KOPT-K1 (cell line): ENCODE results near the gene CNN2.

Source experiments
- H3K27ac ChIP-seq: fragments of 200-600 bp; sonication (generic); 2 replicates; pipeline ENCODE4 v1.5.1; 2016; ENCODE audit warnings: antibody characterized with exemption, mild to moderate bottlenecking, low read depth, low read length; ENCODE audit not compliant: poor library complexity, severe bottlenecking
- H3K36me3 ChIP-seq: fragments of 200-600 bp; sonication (generic); 2 replicates; pipeline ENCODE4 v1.5.1; 2017; ENCODE audit warnings: antibody characterized with exemption, mild to moderate bottlenecking, low read length, moderate library complexity; ENCODE audit not compliant: insufficient read depth
- H3K9me3 ChIP-seq: fragments of 200-600 bp; sonication (generic); 2 replicates; pipeline ENCODE4 v1.5.1; 2017; ENCODE audit warnings: antibody characterized with exemption, low read length, mild to moderate bottlenecking; ENCODE audit not compliant: insufficient read depth, poor library complexity, severe bottlenecking

The CNN2 gene

DNA sequence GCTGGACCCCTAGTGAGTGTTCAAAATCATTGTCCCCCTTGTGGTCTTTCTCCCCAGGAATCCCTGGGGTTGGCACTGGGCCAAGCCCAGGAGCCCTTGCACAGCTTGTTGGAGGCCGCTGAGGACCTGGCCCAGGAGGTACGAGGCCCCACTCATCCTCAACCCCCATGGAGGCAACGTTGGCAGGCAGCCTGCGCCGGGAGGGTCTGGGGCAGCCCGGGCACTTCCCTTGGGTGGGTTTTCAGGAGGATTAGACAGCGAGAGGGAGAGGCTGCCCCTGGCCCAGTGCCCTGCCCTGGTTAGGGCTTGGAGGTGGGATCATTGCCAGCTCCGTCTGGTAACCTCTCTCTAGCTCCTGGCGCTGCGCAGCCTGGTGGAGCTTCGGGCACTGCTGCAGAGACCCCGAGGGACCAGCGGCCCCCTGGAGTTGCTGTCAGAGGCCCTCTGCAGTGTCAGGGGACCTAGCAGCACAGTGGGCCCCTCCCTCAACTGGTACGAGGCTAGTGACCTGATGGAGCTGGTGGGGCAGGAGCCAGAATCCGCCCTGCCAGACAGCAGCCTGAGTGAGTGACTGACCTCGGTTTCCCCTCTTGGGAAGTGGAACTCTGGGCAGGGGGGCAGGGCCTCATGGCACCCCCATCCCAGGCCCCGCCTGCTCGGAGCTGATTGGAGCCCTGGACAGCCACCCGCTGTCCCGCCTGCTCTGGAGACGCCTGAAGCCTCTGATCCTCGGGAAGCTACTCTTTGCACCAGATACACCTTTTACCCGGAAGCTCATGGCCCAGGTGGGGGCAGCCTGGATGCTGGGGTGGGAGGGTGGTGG lies 16.5 kb downstream of the CNN2 start:
- Histone ChIP-seq H3K9me3 (no peaks in the 10 kb centered on the region), H3K36me3 (no peaks in the 10 kb centered on the region; the same call in 1 of the 2 replicates), H3K27ac (no peak overlapping the region)

DNA sequence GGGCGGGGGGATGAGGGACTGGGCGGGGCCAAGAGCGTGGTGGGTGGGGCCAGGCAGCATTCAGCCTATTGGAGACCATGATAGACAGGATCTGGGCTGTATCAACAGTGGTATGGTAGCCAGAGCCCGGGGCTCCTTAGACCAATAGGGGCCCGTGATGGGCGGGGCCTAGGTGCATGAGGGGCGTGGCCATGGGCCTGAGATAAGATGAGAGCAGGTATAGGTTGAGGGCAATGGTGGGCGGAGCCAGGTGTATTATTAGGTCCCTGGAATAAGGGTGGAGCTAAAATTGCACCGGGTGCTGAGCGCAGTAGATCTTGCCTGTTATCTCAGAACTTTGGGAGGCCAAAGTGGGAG lies 18.8 kb downstream of the CNN2 start:
- H3K27ac ChIP-seq, result no peak overlapping the region
- no peaks in the 10 kb centered on the region; the same call in 1 of the 2 replicates for H3K36me3 ChIP-seq
- H3K9me3 ChIP-seq, result no peaks in the 10 kb centered on the region

DNA sequence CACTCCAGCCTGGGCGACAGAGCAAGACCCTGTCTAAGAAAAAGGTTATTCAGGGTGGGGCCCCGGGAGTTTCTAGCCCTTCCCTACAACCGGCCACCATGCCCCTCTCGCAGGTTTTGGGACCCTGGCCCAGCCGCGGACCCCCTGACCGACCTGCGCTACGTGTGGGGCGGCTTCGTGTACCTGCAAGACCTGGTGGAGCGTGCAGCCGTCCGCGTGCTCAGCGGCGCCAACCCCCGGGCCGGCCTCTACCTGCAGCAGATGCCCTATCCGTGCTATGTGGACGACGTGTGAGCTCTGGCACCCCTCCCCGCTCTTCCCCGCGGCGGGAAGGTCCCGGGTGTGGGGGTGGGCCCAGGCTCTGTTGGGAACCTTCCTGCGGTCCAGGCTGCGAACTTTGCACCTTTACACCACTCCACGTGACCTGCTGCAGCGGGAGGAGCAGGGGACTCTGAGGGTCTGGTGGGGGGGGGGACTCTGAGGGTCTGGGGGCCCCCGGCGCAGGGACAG lies 19.8 kb downstream of the CNN2 start:
- no peaks in the 10 kb centered on the region for H3K9me3 ChIP-seq
- no peak overlapping the region for H3K27ac ChIP-seq
- H3K36me3 ChIP-seq, result no peaks in the 10 kb centered on the region; the same call in 1 of the 2 replicates

DNA sequence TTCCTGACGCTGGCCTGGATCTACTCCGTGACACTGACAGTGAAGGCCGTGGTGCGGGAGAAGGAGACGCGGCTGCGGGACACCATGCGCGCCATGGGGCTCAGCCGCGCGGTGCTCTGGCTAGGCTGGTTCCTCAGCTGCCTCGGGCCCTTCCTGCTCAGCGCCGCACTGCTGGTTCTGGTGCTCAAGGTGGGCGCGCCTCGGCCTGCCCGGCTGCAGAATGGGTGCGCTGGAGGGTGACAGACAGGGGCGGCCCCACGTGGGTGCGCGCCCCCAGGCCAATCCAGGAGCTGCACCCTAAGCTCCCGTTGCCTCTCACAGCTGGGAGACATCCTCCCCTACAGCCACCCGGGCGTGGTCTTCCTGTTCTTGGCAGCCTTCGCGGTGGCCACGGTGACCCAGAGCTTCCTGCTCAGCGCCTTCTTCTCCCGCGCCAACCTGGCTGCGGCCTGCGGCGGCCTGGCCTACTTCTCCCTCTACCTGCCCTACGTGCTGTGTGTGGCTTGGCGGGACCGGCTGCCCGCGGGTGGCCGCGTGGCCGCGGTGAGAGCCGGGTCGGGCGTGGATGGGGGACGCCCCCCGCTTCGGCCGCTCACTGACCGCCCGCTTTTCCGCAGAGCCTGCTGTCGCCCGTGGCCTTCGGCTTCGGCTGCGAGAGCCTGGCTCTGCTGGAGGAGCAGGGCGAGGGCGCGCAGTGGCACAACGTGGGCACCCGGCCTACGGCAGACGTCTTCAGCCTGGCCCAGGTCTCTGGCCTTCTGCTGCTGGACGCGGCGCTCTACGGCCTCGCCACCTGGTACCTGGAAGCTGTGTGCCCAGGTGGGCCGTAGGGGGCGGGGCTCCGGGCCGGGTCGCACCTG lies 20.7 kb downstream of the CNN2 start:
- H3K27ac ChIP-seq, result no peak overlapping the region
- H3K9me3 ChIP-seq, result no peaks in the 10 kb centered on the region
- H3K36me3 ChIP-seq, result no peaks in the 10 kb centered on the region; the same call in 1 of the 2 replicates

DNA sequence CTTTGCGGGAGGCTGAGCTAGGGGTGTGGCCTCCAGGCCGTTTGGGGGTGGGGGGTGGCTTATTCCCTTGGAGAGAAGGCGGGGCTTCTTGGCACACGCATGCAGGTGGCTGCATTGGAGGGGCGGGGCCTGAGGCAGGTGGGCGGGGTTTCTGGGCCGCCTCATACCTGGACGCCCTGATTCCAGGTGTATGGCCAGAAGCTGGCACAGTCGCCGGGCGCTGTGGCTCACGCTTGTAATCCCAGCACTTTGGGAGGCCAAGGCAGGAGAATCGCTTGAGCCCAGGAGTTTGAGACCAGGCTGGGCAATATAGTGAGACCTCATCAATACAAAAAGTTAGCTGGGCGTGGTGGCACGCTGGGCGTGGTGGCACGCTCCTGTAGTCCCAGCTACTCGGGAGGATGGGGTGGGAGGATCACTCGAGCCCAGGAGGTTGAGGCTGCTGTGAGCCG lies 21.3 kb downstream of the CNN2 start:
- Histone ChIP-seq H3K27ac (no peak overlapping the region), H3K36me3 (no peaks in the 10 kb centered on the region; the same call in 1 of the 2 replicates), H3K9me3 (no peaks in the 10 kb centered on the region)

DNA sequence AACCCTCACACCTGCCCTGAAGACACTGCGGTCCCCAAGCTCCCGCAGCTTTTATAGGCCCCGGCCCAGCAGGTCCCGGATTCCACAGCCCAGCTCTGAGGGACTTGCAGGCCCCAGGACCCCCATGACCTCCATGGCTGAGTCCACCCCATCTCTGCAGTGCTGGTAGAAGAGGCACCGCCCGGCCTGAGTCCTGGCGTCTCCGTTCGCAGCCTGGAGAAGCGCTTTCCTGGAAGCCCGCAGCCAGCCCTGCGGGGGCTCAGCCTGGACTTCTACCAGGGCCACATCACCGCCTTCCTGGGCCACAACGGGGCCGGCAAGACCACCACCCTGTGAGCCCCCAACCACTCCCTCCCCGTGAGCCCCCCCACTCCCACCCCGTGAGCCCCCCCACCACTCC lies 22.7 kb downstream of the CNN2 start:
- Histone ChIP-seq H3K36me3 (no peaks in the 10 kb centered on the region; the same call in 1 of the 2 replicates), H3K27ac (no peak overlapping the region), H3K9me3 (no peaks in the 10 kb centered on the region)

DNA sequence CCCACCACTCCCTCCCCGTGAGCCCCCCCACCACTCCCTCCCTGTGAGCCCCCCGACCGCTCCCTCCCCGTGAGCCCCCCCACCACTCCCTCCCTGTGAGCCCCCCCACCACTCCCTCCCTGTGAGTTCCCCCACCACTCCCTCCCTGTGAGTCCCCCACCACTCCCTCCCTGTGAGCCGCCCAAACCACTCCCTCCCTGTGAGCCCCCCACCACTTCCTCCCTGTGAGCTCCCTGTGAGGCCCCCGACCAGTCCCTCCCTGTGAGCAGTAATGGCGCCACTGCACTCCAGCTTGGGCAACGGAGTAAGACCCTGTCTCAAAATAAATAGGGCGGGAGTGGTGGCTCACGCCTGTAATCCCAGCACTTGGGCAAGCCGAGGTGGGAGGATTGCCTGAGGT lies 23.4 kb downstream of the CNN2 start:
- no peaks in the 10 kb centered on the region for H3K36me3 ChIP-seq
- no peaks in the 10 kb centered on the region for H3K9me3 ChIP-seq
- no peak overlapping the region for H3K27ac ChIP-seq

DNA sequence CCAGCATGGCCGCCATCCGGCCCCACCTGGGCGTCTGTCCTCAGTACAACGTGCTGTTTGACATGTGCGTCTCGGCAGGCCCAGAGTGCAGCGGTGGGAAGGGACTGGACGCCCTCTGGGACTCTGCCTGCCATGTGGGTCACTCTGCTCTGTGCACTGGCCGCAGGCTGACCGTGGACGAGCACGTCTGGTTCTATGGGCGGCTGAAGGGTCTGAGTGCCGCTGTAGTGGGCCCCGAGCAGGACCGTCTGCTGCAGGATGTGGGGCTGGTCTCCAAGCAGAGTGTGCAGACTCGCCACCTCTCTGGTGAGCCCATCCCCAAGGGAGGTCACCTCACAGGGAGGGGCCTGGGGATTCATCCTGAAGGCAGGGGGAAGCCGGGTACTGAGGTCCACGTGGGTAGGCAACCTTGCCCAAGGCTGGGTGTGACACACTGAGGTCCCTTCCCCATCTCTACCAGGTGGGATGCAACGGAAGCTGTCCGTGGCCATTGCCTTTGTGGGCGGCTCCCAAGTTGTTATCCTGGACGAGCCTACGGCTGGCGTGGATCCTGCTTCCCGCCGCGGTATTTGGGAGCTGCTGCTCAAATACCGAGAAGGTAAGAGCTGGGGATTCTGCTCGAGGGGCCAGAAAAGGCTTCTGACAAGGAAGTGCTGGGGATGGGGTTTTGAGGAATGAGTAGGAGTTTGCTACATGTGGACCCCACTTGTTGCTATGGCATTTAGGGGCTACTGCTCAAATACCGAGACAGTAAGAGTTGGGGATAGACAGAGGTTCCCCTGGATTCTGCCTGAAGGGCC lies 24.8 kb downstream of the CNN2 start:
- Histone ChIP-seq H3K36me3 (0 out of 2 replicates have a peak, but pooled peaks cover under 1% of the 10 kb centered on the region), H3K9me3 (no peaks in the 10 kb centered on the region), H3K27ac (peak overlapping the region; percentile 57)

DNA sequence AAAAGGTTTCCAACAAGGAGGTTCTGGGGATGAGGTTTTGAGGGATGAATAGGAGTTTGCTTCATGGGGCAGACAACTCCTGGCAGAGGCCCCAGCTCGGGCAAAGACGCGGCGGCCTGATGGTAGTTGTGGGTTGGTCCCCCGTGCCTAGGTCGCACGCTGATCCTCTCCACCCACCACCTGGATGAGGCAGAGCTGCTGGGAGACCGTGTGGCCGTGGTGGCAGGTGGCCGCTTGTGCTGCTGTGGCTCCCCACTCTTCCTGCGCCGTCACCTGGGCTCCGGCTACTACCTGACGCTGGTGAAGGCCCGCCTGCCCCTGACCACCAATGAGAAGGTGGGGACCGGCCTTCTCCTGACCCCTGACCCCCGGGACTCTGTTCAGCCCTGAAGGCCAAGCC lies 25.4 kb downstream of the CNN2 start:
- Histone ChIP-seq H3K36me3 (peaks cover 4% of the 10 kb centered on the region; the same call in 1 of the 2 replicates), H3K9me3 (no peaks in the 10 kb centered on the region), H3K27ac (peak overlapping the region; percentile 57)

DNA sequence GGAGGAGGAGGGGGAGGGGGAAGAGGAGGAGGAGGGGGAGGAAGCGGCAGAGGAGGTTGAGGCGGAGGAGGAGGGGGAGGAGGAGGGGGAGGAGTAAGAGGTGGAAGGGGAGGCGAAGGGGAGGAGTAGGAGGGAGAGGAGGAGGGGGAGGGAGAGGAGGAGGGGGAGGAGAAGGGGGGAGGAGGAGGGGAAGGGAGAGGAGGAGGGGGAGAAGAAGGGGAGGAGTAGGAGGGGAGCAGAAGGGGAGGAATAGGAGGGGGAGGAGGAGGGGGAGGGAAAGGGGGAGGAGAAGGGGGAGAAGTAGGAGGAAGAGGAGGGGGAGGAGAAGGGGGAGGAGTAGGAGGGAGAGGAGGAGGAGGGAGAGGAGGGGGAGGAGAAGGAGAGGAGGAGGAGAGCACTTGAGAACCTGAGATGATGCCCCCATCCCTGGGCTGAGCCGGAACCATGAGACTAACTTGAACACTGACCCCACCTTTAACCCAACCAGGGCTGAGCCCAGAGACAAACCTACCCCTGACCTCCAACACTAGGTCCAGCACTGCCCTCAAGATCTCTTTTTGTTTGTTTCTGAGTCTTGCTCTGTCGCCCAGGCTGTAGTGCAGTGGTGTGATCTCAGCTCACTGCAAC lies 26.1 kb downstream of the CNN2 start:
- peaks cover 4% of the 10 kb centered on the region; the same call in 1 of the 2 replicates for H3K36me3 ChIP-seq
- H3K27ac ChIP-seq, result peak overlapping the region; percentile 57
- no peaks in the 10 kb centered on the region for H3K9me3 ChIP-seq

DNA sequence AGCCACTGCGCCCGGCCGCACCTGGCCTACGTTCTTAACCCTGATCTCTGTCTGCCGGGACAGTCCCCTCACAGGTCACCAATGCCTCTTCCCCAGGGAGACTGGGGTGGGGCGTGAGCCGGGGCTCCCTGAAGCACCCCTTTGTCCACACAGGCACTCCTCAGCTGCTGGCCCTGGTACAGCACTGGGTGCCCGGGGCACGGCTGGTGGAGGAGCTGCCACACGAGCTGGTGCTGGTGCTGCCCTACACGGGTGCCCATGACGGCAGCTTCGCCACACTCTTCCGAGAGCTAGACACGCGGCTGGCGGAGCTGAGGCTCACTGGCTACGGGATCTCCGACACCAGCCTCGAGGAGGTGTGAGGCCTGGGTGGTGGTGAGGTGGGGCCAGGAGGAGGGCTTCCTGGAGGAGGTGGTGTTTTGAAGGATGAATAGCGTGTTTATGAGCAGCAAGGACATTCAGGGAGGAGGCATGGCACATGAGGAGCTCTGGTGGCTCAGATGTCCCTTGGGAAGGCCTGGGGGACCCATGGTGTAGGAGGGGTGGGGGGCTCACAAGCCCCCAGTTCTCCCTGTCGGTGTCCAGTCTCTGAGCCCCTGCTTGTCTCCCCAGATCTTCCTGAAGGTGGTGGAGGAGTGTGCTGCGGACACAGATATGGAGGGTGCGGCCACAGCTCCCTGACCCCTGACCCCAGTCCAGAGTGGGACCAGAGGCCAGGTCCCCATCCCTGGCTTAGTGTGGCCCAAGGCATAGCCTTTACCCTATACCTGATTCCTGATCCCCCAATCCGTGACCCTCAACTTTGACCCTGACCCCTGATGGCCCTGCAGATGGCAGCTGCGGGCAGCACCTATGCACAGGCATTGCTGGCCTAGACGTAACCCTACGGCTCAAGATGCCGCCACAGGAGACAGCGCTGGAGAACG lies 27.0 kb downstream of the CNN2 start:
- Histone ChIP-seq H3K9me3 (no peaks in the 10 kb centered on the region), H3K27ac (no peak overlapping the region), H3K36me3 (peaks cover 4% of the 10 kb centered on the region; the same call in 1 of the 2 replicates)

DNA sequence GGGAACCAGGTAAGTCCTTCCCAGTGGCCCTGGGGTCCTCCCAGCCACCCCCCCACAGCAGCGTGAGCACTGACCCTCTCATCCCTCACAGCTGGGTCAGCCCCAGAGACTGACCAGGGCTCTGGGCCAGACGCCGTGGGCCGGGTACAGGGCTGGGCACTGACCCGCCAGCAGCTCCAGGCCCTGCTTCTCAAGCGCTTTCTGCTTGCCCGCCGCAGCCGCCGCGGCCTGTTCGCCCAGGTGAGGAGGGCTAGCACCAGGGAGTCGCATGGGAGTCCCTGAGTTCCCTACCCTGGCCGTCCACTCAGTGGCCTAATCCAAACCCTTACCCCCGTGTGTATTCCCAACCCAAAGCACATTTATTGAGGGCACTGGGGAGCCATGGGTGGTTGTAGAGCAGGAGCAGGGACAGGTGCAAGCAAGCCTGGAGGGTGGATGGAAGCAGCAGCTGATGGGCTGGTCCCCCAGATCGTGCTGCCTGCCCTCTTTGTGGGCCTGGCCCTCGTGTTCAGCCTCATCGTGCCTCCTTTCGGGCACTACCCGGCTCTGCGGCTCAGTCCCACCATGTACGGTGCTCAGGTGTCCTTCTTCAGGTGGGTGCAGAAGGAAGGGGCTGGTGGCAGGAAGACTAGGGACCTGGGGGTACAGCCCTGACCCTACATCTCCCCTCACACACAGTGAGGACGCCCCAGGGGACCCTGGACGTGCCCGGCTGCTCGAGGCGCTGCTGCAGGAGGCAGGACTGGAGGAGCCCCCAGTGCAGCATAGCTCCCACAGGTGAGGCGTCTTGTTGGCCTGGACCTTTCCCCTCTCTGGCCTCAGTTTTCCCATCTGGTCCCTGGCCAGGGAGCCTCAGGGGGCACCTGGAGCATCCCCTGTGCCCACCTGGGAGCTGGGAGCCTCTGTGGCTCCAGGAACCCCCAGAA lies 28.0 kb downstream of the CNN2 start:
- H3K27ac ChIP-seq, result no peak overlapping the region
- H3K9me3 ChIP-seq, result no peaks in the 10 kb centered on the region
- H3K36me3 ChIP-seq, result peaks cover 4% of the 10 kb centered on the region; the same call in 1 of the 2 replicates
